GM19467 (cell line): Measurements from ENCODE around the gene PPP1R3E.

Experiments used
- ATAC-seq: cut with Tn5 transposase; IDR thresholded peaks from one replicate; pipeline ENCODE4 v1.9.1; 2021; ENCODE audit warnings: mild to moderate bottlenecking, moderate library complexity; ENCODE audit not compliant: unreplicated experiment

PPP1R3E gene

DNA sequence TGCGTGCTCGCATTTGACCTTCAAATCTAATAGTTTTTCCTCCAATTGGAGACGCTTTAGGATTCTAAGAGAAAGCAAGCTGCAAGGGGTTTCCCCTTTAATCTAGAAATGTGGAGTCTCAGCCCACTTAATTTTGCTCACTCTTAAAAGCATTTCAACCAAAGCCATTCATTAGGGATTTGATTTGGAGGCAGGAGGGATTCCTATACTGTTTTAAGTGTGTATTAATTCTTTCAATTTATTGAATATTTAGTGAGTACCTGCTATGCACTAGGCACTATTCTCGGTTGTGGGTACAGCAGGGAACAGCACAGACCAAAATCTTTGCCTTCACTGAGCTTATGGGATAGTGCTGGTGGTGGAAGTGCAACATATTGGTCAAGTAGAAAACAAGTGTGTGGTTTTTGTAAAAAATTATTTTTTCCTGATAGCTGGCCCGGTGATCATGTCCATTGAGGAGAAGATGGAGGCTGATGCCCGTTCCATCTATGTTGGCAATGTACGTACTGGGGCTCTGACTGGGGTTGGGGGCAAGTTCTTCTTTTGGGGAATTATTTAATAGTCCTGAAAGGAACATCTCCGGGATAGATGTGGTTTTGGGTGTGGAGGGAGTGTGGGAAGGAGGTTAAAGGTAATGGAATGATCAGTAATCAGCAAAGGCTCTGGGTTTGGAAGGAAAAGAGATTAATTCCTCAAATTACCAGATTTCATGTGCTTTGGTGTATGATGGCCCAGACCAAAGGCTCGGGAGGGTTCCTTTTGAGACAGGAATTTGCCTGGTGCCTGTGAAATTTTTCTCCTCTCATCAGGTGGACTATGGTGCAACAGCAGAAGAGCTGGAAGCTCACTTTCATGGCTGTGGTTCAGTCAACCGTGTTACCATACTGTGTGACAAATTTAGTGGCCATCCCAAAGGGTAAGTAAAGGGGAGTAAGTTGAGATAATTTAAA is 20.2 kb upstream of the PPP1R3E start:
- no peak for ATAC-seq

DNA sequence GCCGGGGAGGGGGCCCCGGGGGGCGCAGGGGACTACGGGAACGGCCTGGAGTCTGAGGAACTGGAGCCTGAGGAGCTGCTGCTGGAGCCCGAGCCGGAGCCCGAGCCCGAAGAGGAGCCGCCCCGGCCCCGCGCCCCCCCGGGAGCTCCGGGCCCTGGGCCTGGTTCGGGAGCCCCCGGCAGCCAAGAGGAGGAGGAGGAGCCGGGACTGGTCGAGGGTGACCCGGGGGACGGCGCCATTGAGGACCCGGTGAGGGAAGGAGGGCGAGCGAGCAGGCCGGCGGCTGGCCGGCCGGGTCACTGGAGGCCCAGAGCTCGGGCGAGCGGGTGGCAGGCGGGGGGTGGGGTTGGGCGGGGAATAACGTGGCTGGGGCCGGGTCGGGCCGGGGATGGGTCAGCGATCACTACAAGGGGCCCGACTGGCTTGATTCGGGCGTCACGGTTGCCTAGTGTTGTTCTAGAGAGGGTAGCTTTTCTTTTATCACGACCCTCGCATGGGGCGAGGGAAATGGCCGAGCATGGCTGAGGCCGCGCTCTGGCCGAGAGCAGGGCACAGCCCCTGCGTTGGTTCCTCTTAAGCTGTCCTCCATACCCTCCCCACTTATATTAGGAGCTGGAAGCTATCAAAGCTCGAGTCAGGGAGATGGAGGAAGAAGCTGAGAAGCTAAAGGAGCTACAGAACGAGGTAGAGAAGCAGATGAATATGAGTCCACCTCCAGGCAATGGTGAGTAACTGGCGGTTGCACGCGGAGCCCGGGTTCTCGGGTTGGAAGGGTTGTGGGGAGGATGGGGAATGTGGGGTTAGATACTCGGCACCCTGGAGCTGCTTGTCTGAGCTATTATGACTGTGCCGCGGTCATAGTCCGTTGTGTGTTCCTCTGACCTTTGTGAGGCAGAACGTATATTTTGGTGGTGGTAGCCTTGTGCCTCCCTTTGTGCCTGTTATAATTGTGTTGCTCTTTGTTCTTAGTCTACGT is 19.2 kb upstream of the PPP1R3E start:
- peak; percentile 6 for ATAC-seq

DNA sequence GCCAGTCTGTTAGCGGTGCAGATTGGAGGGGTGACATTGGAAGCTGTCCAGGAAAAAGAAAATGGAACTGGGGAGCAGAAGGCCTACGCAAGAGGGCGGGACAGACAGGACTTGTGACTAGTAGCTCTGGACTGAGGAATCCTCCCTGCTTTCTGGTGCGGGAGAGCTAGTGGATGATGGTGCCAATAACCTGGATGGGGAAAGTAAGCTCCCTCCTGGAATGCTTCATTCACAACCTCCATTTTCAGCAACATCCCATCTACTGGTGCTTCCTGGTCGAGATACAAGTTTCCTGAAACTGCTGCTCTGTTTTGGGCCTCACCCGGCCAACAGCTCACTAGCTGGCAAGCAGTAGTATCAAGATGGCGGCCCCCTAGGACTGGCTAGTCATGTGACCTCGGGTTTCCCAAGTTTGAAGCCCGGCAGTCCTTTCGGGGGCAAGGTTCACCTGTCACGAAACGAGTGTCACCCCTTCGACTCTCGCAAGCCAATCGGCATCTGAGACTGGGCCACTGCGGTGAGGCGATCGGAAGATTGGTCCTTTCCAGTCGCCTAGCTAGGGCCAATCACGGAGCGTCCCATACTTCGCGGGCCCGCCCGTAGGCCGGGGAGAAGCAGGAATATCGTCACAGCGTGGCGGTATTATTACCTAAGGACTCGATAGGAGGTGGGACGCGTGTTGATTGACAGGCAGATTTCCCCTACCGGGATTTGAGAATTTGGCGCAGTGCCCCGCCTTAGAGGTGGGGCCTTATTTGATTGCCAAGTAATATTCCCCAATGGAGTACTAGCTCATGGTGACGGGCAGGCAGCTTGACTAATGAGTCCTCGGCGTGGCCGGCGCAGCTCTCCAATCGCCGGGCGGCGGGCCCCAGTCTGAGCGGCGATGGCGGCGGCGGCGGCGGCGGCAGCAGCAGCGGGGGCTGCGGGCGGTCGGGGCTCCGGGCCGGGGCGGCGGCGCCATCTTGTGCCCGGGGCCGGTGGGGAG is 18.2 kb upstream of the PPP1R3E start, which contains the start of gene PABPN1:
PABPN1 (plus strand) TSS at position 874 of the 988 bp plus-strand sequence; CDS start at position 887, 13 bp downstream.
- peak; percentile 88 for ATAC-seq

DNA sequence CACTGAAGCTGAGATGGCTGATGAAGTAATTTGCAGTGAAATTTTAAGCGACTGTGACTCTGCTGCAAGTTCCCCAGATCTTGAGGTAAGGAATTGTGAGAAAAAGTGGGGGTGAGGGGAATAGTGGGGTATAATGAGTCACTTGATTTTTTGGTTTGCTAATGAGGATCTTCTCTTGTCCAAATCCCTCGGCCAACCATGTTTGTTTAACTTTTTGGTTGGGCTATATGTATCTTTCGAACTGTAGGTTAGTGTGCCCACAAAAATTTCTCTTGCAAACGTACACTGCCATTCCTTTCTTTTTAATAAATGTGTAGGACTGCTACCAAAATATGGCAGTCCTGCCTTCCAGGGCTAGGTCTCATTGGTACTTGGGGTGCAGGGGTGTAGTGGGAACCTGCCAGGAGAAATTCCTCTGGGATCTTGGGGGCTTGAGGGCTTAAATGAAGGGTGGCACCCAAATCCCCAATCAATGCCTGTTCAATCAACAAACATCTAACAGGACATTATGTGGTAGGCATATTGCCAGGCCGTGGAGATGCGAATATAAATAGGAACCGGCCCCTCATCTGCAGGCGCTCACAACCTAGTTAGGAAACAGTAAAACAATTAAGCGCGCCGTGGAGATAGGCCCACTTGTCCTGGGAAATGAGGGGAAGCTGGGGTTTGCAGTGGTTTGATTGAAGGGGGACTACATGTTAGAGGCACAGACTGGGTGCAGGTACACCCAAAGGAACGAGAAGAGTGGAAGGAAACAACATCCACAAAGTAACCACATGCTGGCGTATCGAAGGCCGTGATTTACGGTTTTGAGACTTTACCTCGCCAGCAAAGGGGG is 17.3 kb upstream of the PPP1R3E start:
- ATAC-seq, result no peak

DNA sequence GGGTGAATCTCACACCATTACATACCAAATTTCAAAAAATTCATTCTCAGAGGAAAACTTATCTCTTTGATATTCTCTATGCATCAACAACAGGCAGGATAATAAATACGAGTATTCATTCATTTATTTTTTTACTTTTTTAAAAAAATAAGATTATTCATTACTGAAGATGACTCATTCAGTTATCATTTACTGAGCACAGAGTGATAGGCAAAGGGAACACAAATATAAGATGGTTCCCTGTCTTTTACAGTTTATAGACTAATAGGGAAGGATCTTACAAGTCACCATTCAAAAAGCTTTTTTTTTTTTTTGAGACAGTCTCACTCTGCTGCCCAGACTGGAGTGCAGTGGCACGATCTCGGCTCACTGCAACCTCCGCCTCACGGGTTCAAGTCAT is 13.6 kb upstream of the PPP1R3E start:
- ATAC-seq, result no peak

DNA sequence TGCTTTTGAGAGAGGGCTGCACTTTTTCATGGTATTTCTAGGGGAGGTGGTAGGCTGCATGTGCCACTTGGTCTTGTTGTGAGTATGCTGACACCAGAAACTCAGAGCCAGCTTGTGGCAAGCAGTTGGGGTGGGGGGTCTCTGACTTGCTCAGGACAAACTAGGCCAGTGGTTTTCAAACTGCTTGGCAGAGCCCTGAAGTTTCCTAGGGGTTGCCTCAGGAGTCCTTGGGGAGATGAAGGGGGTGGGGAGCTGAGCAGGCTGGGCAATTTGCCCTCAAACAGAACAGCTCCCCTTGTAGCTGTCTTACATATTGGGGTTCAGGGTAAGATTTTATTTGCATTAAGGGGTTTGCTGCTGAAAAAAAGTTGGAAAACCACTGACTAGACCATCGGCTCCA is 7.9 kb upstream of the PPP1R3E start:
- ATAC-seq, result no peak

DNA sequence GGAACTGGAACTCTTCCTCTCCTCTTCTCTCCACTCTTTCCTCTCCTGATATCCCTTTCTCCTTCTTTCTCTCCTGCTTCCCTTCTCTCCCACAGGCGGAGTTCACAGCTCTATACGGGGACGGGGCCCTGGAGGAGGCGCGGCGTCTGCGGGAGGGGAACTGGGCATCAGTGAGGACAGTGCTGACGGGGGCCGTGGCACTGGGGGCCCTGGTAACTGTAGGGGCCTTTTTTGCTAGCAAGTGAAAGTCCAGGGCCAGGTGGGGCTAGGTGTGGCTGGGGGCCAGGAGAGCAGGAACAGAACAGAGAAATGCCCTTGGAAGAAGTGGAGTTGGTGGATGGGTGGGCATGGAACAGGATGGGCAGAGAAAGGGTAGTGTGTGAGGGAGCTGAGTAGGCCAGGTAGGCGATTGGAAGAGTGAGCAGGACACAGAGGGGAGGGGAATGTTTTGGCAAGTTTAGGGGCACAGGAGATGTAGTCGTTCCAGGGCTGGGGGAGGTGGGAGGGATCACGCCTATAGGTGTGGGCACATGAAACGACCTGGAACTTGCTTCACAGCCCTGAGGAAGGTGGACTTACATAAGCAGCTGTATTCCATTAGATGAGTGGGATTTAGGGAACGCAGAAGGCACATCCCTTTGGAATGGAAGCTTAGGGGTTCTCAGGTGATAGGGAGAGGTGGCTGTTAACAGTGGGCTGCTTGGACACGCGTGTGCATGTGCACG is 6.2 kb upstream of the PPP1R3E start:
- ATAC-seq, result no peak

DNA sequence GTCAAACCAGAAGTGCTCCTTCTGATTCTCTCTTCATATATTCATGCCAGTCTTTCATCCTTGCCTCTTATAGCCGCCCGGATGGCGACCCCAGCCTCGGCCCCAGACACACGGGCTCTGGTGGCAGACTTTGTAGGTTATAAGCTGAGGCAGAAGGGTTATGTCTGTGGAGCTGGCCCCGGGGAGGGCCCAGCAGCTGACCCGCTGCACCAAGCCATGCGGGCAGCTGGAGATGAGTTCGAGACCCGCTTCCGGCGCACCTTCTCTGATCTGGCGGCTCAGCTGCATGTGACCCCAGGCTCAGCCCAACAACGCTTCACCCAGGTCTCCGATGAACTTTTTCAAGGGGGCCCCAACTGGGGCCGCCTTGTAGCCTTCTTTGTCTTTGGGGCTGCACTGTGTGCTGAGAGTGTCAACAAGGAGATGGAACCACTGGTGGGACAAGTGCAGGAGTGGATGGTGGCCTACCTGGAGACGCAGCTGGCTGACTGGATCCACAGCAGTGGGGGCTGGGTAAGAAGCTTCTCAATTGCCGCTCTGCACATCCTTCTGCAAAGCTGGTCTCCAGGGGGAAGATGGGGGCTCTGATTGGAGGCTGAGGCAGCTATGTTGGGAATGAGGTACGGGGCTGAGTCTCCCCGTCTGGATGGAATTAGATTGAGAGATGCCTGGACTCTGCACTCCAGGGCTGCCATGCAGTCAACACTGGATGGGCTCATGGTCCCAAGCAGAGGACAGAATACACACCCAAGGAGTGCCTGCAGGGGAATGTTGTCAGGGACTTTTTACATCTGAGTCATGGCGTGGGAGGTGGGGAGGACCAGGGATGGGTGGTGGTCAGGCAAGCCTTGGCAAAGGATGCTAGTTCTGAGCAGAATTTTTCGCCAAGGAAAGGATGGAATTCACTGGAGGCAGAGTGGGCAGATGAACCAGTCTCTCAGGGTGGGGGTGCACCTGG is 5.3 kb upstream of the PPP1R3E start:
- ATAC-seq, result no peak

DNA sequence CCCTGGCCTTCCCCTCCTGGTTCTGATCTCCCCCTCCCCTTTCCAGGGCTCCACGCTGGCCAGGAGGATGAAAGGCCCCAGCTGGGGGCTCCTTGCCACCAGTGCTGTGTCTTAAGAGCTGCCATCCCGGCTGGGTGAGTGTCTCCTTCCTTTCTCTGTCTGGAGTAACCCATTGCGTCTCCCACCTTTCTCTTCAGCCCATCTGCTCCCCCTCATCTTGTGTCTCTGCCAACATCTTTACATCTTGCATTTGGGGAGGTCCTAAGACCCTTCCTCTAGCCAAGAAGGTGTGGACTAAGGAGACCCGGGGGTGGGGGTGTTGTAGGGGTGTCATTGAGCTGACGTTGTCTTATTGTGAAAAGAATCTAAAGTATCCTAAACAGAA is 4.5 kb upstream of the PPP1R3E start:
- no peak for ATAC-seq

DNA sequence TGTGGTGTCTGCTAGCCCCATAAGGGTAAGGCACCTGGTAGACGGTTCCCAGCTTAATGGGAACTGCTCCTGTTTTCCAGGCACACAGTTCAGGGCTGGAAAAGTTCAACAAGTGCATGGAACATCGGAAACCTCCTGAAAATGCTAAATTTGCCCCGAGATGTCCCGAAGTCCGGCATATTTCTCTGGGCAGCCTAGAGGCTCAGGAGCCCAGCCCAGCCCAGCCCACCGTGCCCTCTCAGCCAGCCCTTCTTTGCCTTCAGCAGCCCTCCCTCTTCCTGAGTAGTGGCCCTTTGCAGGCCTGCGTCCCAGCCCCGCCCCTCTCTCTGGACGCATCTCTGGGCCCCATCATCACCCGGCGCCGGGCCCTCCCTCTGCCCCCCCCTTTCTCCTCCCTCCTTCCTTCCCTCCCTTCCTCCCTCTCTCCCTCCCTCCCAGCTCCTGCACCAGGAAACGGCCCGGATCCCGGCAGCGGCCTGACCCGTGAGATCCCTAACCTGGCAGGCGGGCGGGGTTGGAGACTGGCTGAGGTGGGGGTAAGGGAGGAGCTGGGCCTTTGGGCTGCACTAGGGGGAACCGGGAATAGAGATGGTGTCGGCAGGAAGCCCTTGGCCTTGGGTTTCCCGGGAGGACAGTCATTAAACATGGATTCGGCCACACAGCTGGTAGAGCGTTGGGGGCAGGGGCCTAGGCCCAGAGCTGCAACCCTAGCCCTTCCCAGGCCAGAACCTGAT is 3.9 kb upstream of the PPP1R3E start, which contains the start of gene BCL2L2:
BCL2L2 (plus strand) TSS at position 422 of the 734 bp plus-strand sequence. CDS start 935 bp downstream, outside the sequence.
- ATAC-seq, result no peak

DNA sequence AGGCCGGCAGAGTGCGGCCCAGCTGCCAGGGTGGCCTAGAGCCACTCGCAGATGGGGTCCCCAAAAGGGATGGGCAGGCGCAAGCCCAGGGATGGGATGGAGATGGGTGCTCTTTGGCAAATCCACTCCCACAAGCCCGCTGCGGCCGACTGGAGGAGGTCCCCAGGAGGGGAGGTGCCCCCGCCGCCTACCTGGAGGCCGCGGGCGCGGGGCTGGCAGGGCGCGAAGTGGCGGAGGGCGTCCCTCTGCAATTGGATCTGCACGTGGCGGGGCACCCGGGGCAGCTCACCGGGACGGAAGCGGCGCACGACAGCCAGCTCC is 730 bp downstream of the PPP1R3E start:
- ATAC-seq, result peak; percentile 10

DNA sequence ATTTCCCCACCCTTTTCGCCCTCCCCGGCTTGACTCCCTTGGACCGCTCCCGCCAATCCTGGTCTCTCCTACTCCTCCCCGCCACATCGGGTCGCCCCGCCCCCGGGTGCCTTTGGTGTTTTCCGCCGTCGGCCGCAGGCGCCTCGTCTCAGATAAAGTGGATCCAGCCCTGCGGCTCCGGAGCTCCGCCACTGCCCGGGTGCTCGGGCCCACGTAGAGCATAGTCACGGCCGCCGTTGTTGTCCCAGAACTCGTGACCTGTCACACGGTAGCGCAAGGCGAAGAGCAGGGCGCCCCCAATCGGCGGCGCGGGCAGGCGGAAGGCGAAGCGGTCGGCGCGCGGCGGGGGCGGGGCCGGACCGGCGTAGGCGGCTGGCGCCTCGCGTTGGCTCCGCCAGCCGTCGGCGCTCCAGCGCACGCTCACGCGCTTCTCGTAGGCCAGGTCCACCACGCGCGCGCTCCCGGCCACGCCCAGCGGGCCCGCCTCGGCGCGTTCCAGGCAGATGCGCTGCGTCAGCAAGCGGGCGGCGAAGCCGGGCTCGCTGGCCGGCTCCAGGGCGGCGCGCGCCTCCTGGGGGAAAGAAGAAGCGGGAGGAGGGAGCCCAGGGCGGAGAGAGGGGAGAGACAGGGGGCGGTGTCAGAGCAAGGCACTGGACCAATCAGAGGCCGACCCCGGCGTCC is 1.2 kb downstream of the PPP1R3E start:
- peak; percentile 86 for ATAC-seq

DNA sequence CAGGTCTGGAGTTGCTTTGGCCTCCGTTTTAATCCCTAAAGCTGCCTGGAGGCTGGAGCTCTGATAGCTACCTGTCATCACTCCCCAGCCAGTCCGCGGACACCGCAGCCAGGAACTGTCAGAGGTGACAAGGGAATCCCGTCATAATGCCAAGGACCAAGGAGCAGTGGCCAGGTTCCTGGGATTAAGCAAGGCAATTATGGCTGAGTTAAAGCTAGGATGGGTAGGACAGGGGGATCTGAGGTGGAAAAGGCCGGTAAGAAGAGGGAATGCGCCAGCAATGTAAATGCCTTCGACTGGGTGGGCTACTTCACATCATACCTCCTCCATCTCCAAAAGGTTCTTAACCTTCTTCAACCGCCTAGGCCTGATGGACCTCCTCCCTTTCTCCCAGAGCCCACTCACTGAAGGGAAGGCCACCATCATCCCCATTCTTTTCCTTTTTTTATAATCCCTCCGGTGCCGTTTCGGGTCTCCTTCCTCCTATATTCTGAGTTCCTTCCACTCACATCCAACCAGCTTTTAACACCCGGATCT is 1.9 kb downstream of the PPP1R3E start:
- no peak for ATAC-seq

DNA sequence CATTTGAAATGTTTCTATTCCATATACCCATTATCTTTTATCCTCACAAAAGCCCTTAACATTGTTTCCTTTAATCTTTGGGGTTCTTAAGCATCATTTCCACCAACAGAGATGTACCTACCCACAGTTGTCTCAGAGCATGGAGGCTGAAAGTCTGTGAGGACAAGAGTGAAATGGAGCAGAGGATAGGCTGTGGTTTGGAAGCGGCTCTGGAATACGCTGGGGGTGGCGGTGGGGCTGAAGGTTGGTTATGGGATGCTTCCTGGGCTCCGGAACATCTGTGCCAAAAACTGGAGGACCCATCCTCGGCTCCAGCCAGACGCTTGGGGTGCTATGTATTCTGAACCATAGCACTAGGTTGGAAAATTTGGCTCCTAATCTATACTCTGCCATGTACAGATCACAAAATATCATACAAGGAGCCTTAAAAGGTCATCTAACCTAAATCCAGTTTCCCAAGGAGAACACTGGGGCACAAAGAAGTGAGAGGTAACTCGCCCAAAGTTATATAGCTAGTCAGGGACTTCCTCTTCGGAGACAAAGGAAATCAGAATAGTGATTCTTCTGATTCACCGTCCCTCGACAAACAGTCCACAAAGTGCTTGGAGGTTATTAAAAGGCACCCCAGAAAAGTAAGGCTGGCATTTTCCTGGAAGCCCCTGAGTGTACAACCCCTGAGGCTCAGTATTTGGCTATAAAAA is 2.5 kb downstream of the PPP1R3E start:
- ATAC-seq, result no peak

DNA sequence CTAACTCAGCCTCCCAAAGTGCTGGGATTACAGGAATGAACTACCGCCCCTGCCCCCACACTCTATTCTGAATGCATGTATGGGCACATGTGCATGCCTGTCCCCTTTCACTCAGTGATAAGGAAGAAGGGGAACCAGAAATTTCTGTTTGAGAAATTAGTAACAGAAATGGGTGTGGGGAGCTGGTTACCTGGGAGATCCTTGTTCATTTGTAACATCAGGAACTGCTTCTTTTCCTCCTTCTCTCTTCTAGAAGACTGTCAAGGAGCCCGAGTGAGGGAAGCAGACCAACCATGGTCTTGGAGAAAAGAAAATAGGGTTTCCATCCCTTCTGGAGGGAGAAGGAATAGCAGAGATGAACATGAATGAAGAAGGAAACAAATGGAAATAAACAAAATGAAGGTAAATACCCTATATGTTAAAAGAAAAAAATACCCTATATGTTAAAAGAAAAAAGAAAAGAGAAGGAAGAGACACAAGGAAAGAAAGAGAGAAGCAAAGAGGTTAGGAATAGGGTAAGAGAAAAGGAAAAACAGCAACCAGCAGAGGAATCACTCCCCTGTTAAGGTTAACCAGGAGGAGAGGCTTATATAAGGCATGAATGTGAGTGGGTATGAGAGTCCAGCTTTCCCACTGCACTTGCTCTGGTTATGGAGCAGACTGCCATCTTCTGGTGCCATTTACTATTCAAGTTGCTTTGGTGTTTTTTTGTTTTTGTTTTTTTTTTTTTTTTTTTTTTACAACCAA is 3.3 kb downstream of the PPP1R3E start:
- ATAC-seq, result no peak
